Measurements from ENCODE around the gene INAFM2.

DNA sequence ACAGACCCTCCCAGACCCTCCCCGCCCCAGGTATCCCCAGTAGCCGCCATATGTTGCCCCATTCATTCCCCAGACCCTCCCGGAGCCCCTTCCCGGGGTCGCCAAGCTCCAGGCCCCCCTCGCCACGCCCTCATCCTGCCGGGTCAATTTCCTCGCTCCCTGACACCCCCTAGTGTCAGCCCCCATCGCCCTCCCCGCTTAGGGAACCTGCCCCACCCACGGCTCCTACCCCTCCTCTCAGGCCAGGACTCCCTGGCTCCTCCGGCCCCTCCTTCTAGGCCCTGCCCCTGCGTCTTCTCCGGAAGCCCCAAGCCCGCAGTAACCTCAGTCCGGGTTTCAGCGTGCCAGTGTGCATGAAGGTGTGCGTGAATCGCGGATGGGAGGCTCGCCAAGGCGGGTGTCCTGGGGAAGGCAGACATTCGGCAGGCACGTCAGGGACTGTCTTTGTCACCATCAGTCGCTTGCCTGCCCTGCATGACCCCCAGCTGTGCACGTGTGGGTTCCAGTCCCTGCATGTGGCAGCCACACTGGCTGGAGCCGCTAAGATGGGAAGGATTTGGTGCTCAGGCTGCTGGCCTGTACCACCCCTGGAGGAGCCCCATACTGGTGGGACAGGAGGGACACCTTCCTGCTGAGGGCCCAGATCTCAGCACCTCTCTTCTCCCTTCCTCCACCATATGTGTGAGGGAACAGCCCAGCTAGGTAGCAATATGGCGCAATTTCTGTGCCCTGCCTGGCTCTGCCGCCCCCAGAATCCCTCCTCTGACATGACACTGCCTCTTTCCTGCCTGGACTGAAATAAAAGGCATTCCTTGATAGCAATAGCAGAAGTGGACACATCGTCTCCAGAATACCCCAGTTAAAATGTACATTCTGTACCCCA lies 35.2 kb downstream of the INAFM2 start:
- TF ChIP-seq POLR2AphosphoS5 (IDR thresholded peaks at IDR 0.05; ENCODE audit: low read depth, low read length) (no peak), TAF1 (IDR thresholded peaks at IDR 0.05; ENCODE audit: borderline replicate concordance, insufficient read depth, low read length) (no peak), SIN3A (IDR thresholded peaks at IDR 0.05; ENCODE audit: borderline replicate concordance, insufficient read depth, low read length) (peak; percentile 6; the same call in 1 of the 2 replicates), FOXP2 (optimal IDR thresholded peaks at IDR 0.05; ENCODE audit: borderline replicate concordance, extremely low read depth, extremely low read length, insufficient read depth) (no peak)
- TF ChIP-seq, protein P1, sequence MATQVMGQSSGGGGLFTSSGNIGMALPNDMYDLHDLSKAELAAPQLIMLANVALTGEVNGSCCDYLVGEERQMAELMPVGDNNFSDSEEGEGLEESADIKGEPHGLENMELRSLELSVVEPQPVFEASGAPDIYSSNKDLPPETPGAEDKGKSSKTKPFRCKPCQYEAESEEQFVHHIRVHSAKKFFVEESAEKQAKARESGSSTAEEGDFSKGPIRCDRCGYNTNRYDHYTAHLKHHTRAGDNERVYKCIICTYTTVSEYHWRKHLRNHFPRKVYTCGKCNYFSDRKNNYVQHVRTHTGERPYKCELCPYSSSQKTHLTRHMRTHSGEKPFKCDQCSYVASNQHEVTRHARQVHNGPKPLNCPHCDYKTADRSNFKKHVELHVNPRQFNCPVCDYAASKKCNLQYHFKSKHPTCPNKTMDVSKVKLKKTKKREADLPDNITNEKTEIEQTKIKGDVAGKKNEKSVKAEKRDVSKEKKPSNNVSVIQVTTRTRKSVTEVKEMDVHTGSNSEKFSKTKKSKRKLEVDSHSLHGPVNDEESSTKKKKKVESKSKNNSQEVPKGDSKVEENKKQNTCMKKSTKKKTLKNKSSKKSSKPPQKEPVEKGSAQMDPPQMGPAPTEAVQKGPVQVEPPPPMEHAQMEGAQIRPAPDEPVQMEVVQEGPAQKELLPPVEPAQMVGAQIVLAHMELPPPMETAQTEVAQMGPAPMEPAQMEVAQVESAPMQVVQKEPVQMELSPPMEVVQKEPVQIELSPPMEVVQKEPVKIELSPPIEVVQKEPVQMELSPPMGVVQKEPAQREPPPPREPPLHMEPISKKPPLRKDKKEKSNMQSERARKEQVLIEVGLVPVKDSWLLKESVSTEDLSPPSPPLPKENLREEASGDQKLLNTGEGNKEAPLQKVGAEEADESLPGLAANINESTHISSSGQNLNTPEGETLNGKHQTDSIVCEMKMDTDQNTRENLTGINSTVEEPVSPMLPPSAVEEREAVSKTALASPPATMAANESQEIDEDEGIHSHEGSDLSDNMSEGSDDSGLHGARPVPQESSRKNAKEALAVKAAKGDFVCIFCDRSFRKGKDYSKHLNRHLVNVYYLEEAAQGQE (IDR thresholded peaks at IDR 0.05; ENCODE audit: insufficient read depth in 1 of 2, low read depth in 2 of 2, low read length in 2 of 2), result no peak
